Suprapubic skin (tissue), 3 donors: ENCODE results near the gene PDE4B.

Experiments used
- POLR2AphosphoS5 ChIP-seq, 3 donors: sonication (generic); formaldehyde crosslinking; IDR thresholded peaks; one replicate each; pipeline ENCODE4 v1.6.1; 2017; ENCODE audit warnings: antibody characterized with exemption in 3 of 3
- TF ChIP-seq, protein P1 (sequence below), 2 donors: fragments of 200-600 bp in 1 of 2; fragments of 450-650 bp in 1 of 2; sonication (generic) in 1 of 2; IDR thresholded peaks; one replicate each; pipeline ENCODE4 v1.5.1; 2016 to 2019; ENCODE audit warnings: antibody characterized with exemption in 2 of 2, mild to moderate bottlenecking in 1 of 2, moderate library complexity in 1 of 2

DNA sequence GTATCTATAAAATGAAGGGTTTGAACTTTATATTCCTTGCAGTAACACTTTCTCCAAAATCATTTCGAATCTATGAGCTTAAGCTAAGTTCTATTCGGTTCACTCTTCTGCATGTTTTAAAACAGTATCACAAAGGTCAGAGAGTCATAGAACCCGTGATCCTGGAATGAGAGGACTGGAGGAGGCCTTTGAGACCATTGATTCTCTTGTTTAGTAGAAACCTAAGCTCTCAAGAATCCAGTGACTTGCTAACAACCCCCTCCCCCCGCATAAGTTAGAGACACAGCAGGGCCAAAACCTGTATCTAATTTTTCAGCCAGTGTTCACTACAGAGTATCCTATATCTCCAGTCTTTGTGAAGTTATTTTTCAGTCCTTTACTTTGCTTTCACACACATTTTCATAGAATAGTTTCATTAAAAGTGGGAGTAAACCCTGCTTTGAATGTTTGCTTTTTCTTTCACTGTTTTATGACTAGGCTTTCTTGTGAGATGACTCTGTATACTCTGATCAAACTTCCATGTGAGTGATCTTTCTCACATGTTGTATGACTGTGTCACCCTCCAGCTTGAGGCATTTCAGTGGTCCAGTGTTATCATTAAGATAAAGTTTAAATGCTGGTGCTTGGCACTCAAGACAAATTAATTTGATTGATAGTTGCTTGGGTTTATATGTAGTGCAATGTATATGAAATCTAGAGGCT, 465.9 kb downstream of the PDE4B start:
- TF ChIP-seq, protein P1, sequence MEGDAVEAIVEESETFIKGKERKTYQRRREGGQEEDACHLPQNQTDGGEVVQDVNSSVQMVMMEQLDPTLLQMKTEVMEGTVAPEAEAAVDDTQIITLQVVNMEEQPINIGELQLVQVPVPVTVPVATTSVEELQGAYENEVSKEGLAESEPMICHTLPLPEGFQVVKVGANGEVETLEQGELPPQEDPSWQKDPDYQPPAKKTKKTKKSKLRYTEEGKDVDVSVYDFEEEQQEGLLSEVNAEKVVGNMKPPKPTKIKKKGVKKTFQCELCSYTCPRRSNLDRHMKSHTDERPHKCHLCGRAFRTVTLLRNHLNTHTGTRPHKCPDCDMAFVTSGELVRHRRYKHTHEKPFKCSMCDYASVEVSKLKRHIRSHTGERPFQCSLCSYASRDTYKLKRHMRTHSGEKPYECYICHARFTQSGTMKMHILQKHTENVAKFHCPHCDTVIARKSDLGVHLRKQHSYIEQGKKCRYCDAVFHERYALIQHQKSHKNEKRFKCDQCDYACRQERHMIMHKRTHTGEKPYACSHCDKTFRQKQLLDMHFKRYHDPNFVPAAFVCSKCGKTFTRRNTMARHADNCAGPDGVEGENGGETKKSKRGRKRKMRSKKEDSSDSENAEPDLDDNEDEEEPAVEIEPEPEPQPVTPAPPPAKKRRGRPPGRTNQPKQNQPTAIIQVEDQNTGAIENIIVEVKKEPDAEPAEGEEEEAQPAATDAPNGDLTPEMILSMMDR (IDR thresholded peaks at IDR 0.05) = no peak
- no peak for TF ChIP-seq POLR2AphosphoS5 (IDR thresholded peaks at IDR 0.05)
